IMR-90 (cell line): ENCODE data around the gene JSRP1. TPM values are rescaled to one million over a fixed set of nuclear protein-coding genes. Genes with fewer than 3 reads are reported as not detected.

ENCODE experiments used
- ATAC-seq: fragments of 200-7000 bp; cut with Tn5 transposase; 2 replicates; pipeline ENCODE4 v1.9.1; 2020; ENCODE audit warnings: low read depth, mild to moderate bottlenecking, moderate library complexity
- BruUV-seq: library from RNA; stranded (reverse); fragments of 400-500 nt; replicated peaks from 2 replicates; lab custom pipeline; 2021; lab: Mats Ljungman, UMichigan
- CTCF ChIA-PET: fragments of 300-600 bp; formaldehyde crosslinking; extraction: SDS; loops from one replicate; lab custom pipeline; 2021; ENCODE audit warnings: antibody characterized with exemption; lab: Yijun Ruan, JAX
- POLR2A ChIA-PET: fragments of 300-600 bp; sonication (Branson Sonifier 250); formaldehyde crosslinking; loops from one replicate; lab custom pipeline; 2022; ENCODE audit warnings: antibody characterized with exemption; ENCODE audit not compliant: unreplicated experiment; lab: Charles Lee
- DNase-seq: peaks from one replicate; pipeline ENCODE4 v3.0.0; 2013
- H2AFZ ChIP-seq: replicated peaks from 2 replicates; pipeline ENCODE3; 2013; ENCODE audit warnings: low read length, mild to moderate bottlenecking; ENCODE audit not compliant: poor library complexity
- H2AK5ac ChIP-seq: 2 replicates; pipeline ENCODE4 v1.6.1; 2013; ENCODE audit warnings: low read depth, low read length, inconsistent platforms
- H2AK9ac ChIP-seq: replicated peaks from 2 replicates; pipeline ENCODE3; 2013; ENCODE audit warnings: mild to moderate bottlenecking, low read depth, low read length, moderate library complexity; ENCODE audit not compliant: poor library complexity
- H2BK120ac ChIP-seq: 2 replicates; pipeline ENCODE4 v1.6.1; 2013; ENCODE audit warnings: low read depth, low read length, inconsistent platforms
- H2BK15ac ChIP-seq: 3 replicates; pipeline ENCODE4 v1.6.1; 2013; ENCODE audit warnings: low read depth, low read length, inconsistent platforms
- H2BK20ac ChIP-seq: 2 replicates; pipeline ENCODE4 v1.6.1; 2013; ENCODE audit warnings: low read depth, mild to moderate bottlenecking, inconsistent platforms, low read length, moderate library complexity
- H2BK5ac ChIP-seq: 2 replicates; pipeline ENCODE4 v1.6.1; 2013; ENCODE audit warnings: mild to moderate bottlenecking, low read depth, low read length, inconsistent platforms; ENCODE audit not compliant: poor library complexity, severe bottlenecking
- H3K14ac ChIP-seq: replicated peaks from 2 replicates; pipeline ENCODE4 v1.6.1; 2013; ENCODE audit warnings: low read depth, low read length, inconsistent platforms
- H3K18ac ChIP-seq: 2 replicates; pipeline ENCODE4 v1.6.1; 2013; ENCODE audit warnings: low read depth, low read length, control low read depth
- H3K23ac ChIP-seq: 2 replicates; pipeline ENCODE4 v1.6.1; 2013; ENCODE audit warnings: low read depth, low read length, inconsistent platforms
- H3K27ac ChIP-seq: 2 replicates; pipeline ENCODE4 v1.5.1; 2013; ENCODE audit warnings: mild to moderate bottlenecking, control low read depth, low read length; ENCODE audit not compliant: insufficient read depth
- H3K27me3 ChIP-seq: 2 replicates; pipeline ENCODE4 v1.6.1; 2013; ENCODE audit warnings: low read length; ENCODE audit not compliant: control insufficient read depth, insufficient read depth
- H3K36me3 ChIP-seq: 2 replicates; pipeline ENCODE4 v1.6.1; 2013; ENCODE audit warnings: low read length, mixed read lengths; ENCODE audit not compliant: control insufficient read depth, insufficient read depth
- H3K4ac ChIP-seq: 2 replicates; pipeline ENCODE4 v1.6.1; 2013; ENCODE audit warnings: low read depth, low read length, inconsistent platforms
- H3K4me1 ChIP-seq: 2 replicates; pipeline ENCODE4 v1.6.1; 2013; ENCODE audit warnings: low read length, mixed read lengths; ENCODE audit not compliant: control insufficient read depth, insufficient read depth
- H3K4me2 ChIP-seq: 2 replicates; pipeline ENCODE4 v1.6.1; 2013; ENCODE audit warnings: low read depth, mild to moderate bottlenecking, control low read depth, low read length, moderate library complexity
- H3K4me3 ChIP-seq: 2 replicates; pipeline ENCODE4 v1.5.1; 2013; ENCODE audit warnings: low read depth, mild to moderate bottlenecking, control low read depth, low read length, moderate library complexity; ENCODE audit not compliant: insufficient read depth
- H3K56ac ChIP-seq: 2 replicates; pipeline ENCODE4 v1.6.1; 2013; ENCODE audit warnings: low read length, inconsistent platforms; ENCODE audit not compliant: insufficient read depth; ENCODE audit errors: extremely low read depth
- H3K79me1 ChIP-seq, 2 experiments: 2 replicates each; pipeline ENCODE4 v1.6.1; 2013; ENCODE audit warnings: low read length in 2 of 2, inconsistent platforms in 1 of 2, low read depth in 1 of 2
- H3K9ac ChIP-seq: 2 replicates; pipeline ENCODE4 v1.6.1; 2013; ENCODE audit warnings: low read depth, low read length, control low read depth
- H3K9me1 ChIP-seq: 2 replicates; pipeline ENCODE4 v1.6.1; 2013; ENCODE audit warnings: low read length, inconsistent platforms; ENCODE audit not compliant: insufficient read depth
- H3K9me3 ChIP-seq: 2 replicates; pipeline ENCODE4 v1.6.1; 2013; ENCODE audit warnings: low read length; ENCODE audit not compliant: control insufficient read depth, insufficient read depth
- H4K20me1 ChIP-seq: 2 replicates; pipeline ENCODE4 v1.6.1; 2013; ENCODE audit warnings: low read length, inconsistent platforms; ENCODE audit not compliant: insufficient read depth
- H4K5ac ChIP-seq: 2 replicates; pipeline ENCODE4 v1.6.1; 2013; ENCODE audit warnings: mild to moderate bottlenecking, low read depth, low read length, control low read depth
- H4K8ac ChIP-seq, 2 experiments: 2 replicates each; pipeline ENCODE4 v1.6.1; 2013; ENCODE audit warnings: low read depth in 2 of 2, low read length in 2 of 2, control low read depth in 1 of 2, inconsistent platforms in 1 of 2
- H4K91ac ChIP-seq: 2 replicates; pipeline ENCODE4 v1.6.1; 2013; ENCODE audit warnings: low read depth, low read length, inconsistent platforms; ENCODE audit not compliant: insufficient read depth
- SMC3 ChIP-seq: fragments of 150-350 bp; IDR thresholded peaks from 2 replicates; pipeline ENCODE4 v1.6.1; 2016; ENCODE audit warnings: low read depth, mild to moderate bottlenecking, antibody characterized with exemption, low read length, moderate library complexity
- WGBS, 2 experiments: methylation state at CpG; one replicate each; pipeline versions ENCODE4 v1.1.5 to v1.1.7; 2013; ENCODE audit warnings: missing lambda C conversion rate in 2 of 2; ENCODE audit not compliant: insufficient read length in 1 of 2; ENCODE audit errors: extremely low coverage in 2 of 2; 5-methylcytosine and 5-hydroxymethylcytosine counted together
- dilution Hi-C: fragments of 300-500 bp; cut with HindIII; formaldehyde crosslinking; loops from one replicate; pipeline ENCODE4 v1.14.3; 2018; ENCODE audit warnings: low sequenced_read_pairs; ENCODE audit not compliant: unreplicated experiment
- in situ Hi-C: fragments of 300-500 bp; cut with MboI; formaldehyde crosslinking; loops from 3 replicates; pipeline ENCODE4 v1.14.3; 2019; ENCODE audit warnings: low sequenced_read_pairs, inconsistent platforms, mixed read lengths
- intact Hi-C: fragments of 100-400 bp; cut with micrococcal nuclease; formaldehyde crosslinking; loops from 2 replicates; pipeline ENCODE4 v1.10.0; 2022
- polyA plus RNA-seq, 3 experiments: library from polyadenylated mRNA; depleted of rRNA; stranded (reverse); fragments of >200 nt; gene quantifications; 2 replicates each; pipeline ENCODE4 v1.2.3, GENCODE V29; 2012; ENCODE audit warnings: low replicate concordance in 1 of 3
- total RNA-seq: library from RNA; depleted of rRNA; stranded (reverse); fragments of >200 nt; gene quantifications from 2 replicates; pipeline ENCODE4 v1.2.3, GENCODE V29; 2012

The JSRP1 gene
- total and polyA plus RNA-seq, 2 of the 4 experiments (the other 2 are of a cell fraction): not detected

- H3K4ac ChIP-seq: no peak within 1 kb of the TSS
- peaks cover 36% of the 10 kb centered on the region for H3K27me3 ChIP-seq
- no peak within 1 kb of the TSS for H3K4me2 ChIP-seq
- TF ChIP-seq SMC3: no peak
- H2AK9ac ChIP-seq: peak within 1 kb of the TSS; percentile 42
- in situ Hi-C loops: no loop called here
- H4K5ac ChIP-seq: no peak within 1 kb of the TSS
- no peaks in the 10 kb centered on the region for H3K9me3 ChIP-seq
- no peak within 1 kb of the TSS for H3K23ac ChIP-seq
- no peak within 1 kb of the TSS for H4K91ac ChIP-seq
- H2AFZ ChIP-seq: no peak within 1 kb of the TSS
- POLR2A ChIA-PET: no interaction called here
- no peak within 1 kb of the TSS for H2BK5ac ChIP-seq
- H3K4me3 ChIP-seq: no peak within 1 kb of the TSS
- no peak within 1 kb of the TSS for H2AK5ac ChIP-seq
- no peak within 1 kb of the TSS for H3K27ac ChIP-seq
- H3K4me1 ChIP-seq: peaks cover 4% of the 10 kb centered on the region; the same call in 1 of the 2 replicates
- H3K56ac ChIP-seq: no peak within 1 kb of the TSS
- H4K8ac ChIP-seq: no peak within 1 kb of the TSS
- H3K9ac ChIP-seq: no peak within 1 kb of the TSS
- H2BK15ac ChIP-seq: no peak within 1 kb of the TSS
- dilution Hi-C loops: no loop called here
- CTCF ChIA-PET: no interaction called here
- no TSS peak for BruUV-seq
- WGBS, 2 experiments: 75% methylated on average over 17 of the region's 27 CpGs; no CpG with 5 or more reads in 1 of the 2 experiments
- H3K9me1 ChIP-seq: no peaks in the 10 kb centered on the region
- no peak within 1 kb of the TSS for H3K14ac ChIP-seq
- intact Hi-C loops: no loop called here
- DNase-seq (no peak), ATAC-seq (no peak; the same call in 1 of the 2 replicates)
- H3K36me3 ChIP-seq: peaks cover 43% of the 10 kb centered on the region
- peaks cover 51% of the 10 kb centered on the region for H4K20me1 ChIP-seq
- peaks cover 0 to 16% of the 10 kb centered on the region in 2 experiments; a peak in 1 of 4 replicates for H3K79me1 ChIP-seq
- no peak within 1 kb of the TSS for H2BK20ac ChIP-seq
- no peak within 1 kb of the TSS for H2BK120ac ChIP-seq
- H3K18ac ChIP-seq: no peak within 1 kb of the TSS
These were observed 7.0 kb downstream of the JSRP1 start, which contains the start of gene AMH for GRCh38 chr19:2249010-2249866. AMH (plus strand) TSS chr19:2249323; CDS start chr19:2249333, 10 bp downstream.
